Posterior vena cava (tissue), 2 donors: Measurements from ENCODE around the gene MBOAT2. TPM values are rescaled to one million over a fixed set of nuclear protein-coding genes. Genes with fewer than 3 reads are reported as not detected.

Experiments used
- DNase-seq: peaks from one replicate; pipeline ENCODE4 v3.0.0-alpha.2; 2020; ENCODE audit warnings: low spot score
- intact Hi-C, 2 donors: fragments of 100-400 bp; cut with DNase I; formaldehyde crosslinking; loops; one replicate each; pipeline versions ENCODE4 v1.14.1 to v1.14.2; 2022 to 2023
- total RNA-seq, 2 donors: library from RNA; stranded (reverse); fragmentation: NEBNext Ultra II Directional; extraction: Animal tissue kit (Norgen Biotek cat#: 25700); gene quantifications; one replicate each; pipeline ENCODE4 v1.2.1, GENCODE V29; 2021
- donor health status: DM: yes; HTN: yes; CAD: no.
- donor health status: DM: yes; HTN: yes; CAD: no.

Gene MBOAT2
- total RNA-seq, 2 donors from 2014 or later: 9.4 to 16.1 TPM

GRCh38 chr2:8805278-8806210 is 197.9 kb downstream of the MBOAT2 start:
- no peak for DNase-seq
- intact Hi-C loops: no loop called here

- DNase-seq: no peak
- intact Hi-C loops: no loop called here
These were observed 199.7 kb downstream of the MBOAT2 start for GRCh38 chr2:8803658-8804379.

- DNase-seq: no peak
- intact Hi-C loops: no loop called here
These were observed 200.7 kb downstream of the MBOAT2 start for GRCh38 chr2:8802741-8803140.

Other genes starting within 250 kb of the MBOAT2 start
- gene KIDINS220, start 166.1 kb downstream of the MBOAT2 start, total RNA-seq: 10 to 100 TPM; 58.5 to 60.9 TPM
- 10 to 100 TPM; 28.1 to 31.3 TPM for gene ASAP2, start 203.1 kb upstream of the MBOAT2 start, total RNA-seq